Activated CD4-positive, alpha-beta T cell treated with anti-CD3 and anti-CD28 coated beads, Interleukin-2, amount 50 U/mL, for 16 hours (primary cell): ENCODE data around the gene TBXA2R.
"Not testable (repeated sequence)": the region's sequence is repeated elsewhere in the genome, so short reads cannot be mapped to it uniquely, and the experiment has no call there.

Experiments used
- DNase-seq: peaks from one replicate; pipeline ENCODE4 v3.0.0-alpha.2; 2020

The TBXA2R gene

DNA sequence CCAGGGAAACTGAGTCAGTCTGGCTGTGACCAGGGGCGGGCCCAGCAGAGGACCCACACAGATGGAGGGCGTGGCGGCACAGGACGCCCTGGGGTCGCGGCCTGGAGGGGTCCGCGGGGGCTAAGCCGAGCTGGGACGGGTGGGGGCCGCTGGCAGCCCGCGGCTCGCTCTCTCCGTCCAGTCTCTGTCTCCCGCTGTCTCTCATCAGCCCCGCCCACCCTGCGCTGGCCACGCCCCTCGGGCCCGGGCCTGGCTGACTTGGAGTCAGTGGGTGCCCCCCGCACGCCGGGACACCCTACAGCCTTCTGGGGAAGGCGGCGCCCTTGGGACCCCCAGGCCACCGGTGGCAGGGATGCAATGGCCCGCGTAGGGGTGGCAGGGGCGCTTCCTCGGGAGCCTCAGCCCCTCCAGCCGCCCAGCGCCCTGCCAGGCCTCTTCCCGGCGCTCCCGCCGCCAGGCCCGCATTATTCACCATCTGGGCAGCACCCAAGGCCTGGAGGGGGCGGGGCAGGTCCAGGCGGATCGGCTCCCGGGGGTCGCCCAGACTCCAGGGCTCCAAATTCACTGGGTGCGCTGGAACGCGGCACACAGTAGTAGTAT lies at the start of gene TBXA2R:
Gene TBXA2R, minus strand, starts transcription at position 186 of the 600 bp plus-strand sequence. CDS start 6,241 bp downstream, outside the sequence.
- DNase-seq = peak; percentile 31

DNA sequence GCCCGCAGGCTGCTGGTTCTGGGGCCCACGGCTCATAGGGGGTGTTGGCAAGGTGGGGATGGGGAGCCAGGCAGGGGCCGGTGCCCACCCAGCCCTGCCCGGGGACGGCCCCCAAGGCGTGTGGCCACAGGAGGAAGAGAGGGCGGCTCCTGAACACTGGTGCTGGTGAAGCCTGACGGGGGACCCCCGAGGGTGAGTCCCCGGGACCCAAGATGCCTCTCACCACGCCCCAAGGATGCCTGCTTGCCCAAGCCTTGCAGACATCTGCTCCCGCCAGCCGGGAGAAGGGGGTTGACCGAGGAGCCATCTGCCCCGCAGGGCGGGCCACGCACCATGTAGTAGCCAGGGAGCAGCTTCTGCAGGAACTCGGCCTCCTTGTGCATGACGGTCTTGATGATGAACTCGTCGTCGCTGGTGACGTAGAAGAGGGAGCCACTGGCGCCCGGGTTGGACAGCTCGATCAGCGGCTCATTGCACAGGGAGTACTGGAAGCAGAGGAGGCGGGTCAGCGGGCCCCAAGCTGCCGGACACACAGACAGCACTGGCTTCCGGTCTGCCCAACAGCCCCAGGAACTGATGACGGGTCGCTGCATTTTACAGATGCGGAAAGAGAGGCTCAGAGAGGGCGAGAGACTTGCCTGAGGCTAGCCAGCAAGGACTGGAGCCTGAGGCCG lies 49.5 kb upstream of the TBXA2R start:
- DNase-seq = no peak

DNA sequence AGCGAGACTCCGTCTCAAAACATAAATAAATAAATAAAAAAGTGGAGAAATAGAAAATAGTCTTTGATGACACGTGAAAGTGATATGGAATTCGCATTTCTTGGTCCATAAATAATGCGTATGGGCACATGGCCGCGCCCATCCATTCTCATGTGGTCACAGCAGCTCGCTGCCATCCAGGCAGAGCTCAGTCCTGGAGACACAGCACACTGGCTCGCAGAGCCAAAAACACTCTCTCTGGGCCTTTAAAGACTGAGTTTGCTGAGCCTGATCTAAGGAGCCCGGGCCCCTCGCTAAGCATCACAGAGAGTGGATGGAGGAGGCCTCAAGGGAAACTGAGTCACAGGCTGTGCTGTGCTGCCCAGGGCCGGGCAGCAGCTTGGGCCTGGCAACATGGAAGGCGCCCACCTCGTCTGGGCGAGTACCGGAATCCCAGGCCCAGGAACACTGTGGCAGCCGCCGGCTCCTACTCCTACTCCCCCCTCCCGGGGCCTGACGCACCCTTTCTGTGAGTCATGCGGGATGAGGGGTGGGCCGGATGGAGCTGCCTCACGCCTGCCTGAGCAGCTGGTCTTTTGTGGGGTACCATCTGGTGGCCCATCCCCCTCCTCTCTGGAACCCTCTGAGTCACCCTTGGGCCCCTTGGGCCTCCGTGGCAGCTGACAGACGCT lies 48.9 kb upstream of the TBXA2R start:
- DNase-seq = no peak

DNA sequence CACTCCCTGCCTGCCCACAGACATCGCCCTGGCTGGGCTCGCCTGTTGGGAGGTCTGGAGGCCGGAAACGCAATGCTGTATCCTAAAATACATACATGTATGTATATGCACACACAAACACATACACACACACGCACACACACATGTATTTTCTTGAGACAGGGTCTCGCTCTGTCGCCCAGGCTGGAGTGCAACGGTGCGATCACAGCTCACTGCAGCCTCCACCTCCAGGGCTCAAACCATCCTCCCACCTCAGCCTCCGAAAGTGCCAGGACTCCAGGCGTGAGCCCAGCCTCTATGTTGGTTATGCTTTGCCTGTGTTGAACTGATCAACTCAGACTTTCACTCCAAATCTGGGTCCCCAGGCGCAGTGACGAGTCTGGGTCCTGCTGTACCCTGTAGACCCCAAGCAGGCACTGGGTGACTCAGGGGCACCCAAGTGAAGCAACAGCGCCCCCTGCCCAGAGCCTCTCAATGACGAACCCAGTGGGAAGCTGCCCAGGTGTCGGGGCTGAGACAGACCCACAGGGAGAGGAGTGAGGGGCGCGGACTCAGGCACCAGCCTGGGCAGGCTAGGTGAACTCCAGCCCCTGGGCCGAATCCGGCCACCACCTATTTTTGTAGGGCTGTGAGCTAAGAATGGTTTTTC lies 47.3 kb upstream of the TBXA2R start:
- DNase-seq = no peak

DNA sequence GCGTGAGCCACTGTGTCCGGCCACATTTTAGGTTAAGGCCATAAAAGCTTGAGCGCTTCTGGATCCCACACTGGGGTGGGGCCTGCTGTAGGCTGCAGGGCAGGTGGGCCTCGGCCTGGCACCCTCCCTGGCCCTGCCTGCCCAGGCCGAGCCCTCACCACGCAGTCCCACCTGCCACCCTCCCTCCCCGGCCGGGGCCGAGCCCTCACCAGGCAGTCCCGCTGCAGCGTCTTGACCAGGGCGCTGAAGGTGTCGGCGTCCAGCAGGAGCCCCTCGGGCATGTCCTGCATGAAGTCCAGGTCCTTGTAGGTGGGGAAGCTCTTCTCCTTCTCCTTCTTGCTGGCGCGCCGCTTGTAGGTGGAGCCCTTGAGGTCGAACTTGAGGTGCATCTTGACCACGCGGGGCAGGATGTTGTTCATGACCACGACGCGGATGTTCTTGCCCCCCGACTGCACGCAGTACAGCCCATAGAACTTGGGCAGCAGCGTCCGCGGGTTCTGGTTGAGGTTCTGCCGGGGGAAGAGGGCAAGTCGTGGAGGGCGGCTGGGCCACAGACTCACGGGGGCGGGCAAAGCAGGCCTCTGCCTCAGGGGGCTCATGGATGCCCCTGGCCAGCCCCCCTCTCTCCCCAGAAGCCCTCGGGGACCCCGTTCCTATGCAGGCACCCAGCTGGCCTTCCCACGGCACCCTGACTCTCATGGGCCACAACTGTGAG lies 46.6 kb upstream of the TBXA2R start:
- no peak for DNase-seq

DNA sequence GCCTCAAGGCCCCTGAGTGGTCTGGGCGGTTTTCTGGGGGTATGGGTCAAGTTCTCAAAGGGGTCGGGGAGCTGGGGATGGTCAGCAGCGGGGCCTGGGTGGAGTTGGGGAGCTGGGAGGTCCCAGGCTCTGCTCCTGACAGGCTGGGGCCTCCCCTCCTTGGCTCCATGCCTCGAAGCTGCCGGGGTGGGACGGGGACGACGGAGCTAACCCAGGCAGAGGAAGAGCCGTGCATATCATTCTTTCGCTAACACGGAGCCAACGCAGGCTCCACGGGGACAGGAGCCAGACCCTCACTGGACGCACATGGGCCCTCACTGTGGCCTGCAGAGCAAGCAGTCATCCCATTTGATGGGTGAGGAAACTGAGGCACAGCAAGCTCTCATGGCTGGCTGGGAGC lies 45.7 kb upstream of the TBXA2R start:
- no peak for DNase-seq

DNA sequence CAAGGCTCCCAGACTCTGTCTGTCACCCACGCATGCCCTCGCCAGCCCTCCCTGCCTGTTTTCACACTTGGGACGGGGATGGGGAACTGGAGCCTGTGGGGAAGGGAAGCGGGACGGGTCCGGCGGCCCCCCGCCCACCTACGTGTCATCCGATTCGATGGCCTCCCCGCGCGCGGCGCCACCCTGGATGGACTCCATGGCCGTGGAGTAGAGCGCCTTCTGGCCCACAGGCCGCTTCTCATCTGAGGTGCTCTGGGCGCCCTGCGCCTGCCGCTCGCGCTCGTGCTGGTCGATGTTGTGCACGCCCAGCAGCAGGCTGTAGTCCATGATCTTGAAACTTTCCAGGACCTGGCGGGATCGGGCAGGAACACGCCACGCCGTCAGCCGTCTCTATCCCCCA lies 45.0 kb upstream of the TBXA2R start:
- no peak for DNase-seq

DNA sequence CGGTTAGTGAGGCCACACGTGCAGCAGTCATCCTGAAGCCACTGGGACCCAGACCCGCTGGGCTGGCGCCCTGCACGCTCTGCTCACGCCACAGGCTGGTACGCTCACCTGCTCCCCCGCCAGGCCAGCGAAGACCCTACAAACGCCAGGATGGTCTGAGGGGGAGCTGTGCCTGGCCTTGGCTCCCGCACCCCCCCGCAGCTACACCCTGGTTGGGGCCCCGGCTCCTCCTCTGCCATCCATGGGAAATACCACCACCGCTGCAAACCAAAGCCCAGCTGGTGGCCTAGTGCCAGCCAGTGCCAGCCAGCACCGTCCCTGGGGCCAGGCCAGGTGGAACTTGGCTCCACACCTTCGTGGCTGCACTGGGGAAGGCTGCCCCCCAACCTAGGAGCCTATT lies 43.2 kb upstream of the TBXA2R start:
- no peak for DNase-seq

DNA sequence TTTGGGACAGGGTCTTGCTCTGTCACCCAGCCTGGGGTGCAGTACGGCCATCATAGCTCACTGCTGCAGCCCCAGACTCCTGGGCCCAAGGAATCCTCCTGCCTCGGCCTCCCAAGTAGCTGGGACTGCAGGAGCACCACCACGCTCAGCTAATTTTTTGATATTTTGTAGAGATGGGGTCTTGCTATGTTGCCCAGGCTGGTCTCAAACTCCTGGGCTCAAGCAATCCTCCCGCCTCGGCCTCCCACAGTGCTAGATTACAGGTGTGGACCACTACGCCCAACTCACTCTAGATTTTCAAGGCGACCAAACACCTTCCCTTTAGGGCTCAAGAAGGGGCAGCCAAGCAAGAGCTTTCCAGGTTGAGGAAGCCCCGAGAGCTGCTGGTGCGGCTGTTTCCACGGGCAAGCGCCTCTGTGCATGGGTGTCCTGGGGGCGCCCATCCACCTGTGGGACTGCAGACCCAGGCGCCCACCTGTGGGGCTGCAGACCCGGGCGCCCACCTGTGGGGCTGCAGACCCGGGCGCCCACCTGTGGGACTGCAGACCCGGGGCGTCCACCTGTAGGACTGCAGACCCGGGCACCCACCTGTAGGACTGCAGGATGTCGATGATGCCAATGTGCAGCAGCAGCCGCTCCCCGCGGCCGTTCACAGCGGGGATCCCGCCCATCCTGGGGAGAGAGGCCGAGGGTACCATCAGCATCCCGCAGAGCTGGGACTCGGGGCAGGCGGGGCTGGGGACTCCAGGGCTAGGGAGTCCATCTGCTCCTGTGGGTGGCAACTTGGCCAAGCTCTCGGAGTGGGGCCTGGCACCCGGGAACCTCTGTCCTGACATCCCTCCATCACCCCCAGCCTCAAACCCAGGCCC lies 41.6 kb upstream of the TBXA2R start:
- no peak for DNase-seq

DNA sequence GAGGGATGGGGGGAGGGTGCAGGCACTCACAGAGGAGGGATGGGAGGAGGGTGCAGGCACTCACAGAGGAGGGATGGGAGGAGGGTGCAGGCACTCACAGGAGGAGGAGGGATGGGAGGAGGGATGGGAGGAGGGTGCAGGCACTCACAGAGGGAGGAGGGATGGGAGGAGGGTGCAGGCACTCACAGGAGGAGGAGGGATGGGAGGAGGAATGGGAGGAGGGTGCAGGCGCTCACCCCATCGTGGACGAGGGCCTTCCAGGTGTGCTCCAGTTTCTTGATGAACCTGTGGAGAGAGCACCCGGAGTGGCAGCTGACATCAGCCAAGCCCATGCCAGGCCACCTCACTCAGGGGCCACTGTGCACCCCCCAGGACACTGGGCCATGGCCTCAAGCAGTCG lies 40.4 kb upstream of the TBXA2R start:
- DNase-seq = not testable (repeated sequence)

DNA sequence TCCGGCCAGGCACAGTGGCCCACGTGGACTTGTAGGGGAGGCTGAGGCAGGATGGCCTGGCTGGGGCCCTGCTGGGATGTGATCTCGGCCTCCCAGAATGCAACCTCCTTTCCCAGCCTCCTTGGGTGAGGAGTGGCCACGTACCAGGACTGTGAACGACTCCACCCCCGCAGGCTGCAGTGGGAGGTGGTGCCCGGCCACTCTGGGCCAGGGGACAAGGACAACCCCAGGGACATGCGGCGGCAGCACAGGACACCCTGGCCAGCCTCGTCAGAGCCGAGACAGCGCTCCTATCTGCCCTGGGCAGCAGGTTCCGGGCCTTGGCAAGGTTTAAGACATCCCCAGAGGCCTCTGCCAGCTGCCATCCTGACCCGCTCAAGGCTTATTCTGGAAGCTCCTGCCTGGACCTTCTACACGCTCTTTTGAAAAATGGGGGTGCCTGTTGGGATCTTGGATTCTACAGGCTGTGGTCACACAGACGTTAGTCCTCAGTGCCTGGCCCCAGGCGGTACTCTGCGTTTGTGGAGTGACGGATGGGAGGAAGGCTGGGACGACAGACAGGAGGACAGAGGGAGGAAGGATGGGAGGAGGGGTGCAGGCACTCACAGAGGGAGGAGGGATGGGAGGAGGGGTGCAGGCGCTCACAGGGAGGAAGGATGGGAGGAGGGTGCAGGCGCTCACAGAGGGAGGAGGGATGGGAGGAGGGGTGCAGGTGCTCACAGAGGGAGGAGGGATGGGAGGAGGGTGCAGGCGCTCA lies 39.8 kb upstream of the TBXA2R start:
- no peak for DNase-seq

DNA sequence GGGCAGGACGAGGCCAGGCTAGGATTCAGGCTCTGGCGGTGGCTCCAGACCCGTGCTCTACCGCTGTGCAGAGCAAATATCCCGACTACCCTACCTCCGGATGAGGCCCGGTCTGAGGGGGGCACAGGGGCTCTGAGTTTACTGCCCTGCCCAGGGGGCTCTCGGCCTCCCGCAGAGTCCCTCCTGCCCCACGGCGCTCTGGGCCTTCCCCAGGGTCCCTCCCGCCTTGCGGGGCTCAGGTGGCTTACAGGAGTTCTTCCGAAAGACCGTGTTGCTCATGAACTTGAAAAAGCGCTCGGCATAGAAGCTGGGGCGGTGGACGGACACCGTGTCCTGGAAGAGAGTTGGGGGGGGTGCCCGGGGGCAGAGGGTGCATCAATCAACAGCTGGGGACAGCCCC lies 39.1 kb upstream of the TBXA2R start:
- DNase-seq = no peak

DNA sequence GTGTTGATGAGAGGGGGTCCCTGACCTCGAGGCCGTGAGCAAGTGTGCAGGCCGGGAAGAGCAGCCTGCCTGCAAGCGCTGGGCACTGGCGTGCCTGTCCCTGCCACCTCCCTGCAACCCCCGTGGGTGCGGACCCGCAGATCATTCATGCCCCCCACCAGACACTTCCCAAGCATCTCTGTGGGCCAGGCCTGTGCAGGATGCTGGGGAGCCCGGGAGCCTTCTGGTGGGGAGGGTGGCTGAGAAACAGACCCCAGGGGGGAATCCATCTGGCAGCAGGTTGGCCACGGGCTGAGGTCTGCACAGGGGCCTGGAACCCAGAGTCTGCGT lies 38.4 kb upstream of the TBXA2R start:
- DNase-seq = no peak

DNA sequence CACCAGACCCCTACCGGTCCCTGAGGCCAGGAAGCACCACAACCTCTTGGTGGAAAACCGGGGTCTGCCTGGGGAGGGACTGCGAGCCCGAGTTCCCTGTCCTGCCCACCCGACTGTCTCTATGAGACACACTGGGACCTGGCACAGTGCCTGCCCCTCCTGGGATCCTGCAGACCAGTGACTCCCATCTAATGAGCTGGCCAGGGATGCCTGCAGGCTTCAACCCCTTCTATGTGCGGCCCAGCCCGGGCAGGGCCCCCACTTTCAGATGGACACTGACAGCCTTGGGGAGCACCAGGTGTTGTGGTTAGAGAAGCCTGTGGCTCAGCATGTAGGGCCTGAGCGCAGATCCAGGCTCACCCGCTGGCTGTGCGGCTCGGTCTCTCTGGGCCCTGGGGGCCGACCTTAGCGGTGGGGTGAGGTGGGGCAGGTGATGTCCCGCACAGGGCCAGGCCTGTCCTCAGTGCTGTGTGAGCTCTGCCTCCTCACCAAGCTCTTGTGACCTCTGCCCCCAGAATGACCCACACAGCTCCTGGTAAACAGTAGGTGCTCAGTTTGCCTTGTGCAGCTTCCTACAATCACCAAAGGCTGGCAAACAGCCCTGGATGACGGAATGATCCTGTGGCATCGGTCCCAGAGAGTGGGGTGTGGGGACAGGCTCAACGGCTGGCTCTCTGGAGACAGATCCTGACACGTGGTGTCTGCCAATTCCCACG lies 37.8 kb upstream of the TBXA2R start:
- DNase-seq = no peak

DNA sequence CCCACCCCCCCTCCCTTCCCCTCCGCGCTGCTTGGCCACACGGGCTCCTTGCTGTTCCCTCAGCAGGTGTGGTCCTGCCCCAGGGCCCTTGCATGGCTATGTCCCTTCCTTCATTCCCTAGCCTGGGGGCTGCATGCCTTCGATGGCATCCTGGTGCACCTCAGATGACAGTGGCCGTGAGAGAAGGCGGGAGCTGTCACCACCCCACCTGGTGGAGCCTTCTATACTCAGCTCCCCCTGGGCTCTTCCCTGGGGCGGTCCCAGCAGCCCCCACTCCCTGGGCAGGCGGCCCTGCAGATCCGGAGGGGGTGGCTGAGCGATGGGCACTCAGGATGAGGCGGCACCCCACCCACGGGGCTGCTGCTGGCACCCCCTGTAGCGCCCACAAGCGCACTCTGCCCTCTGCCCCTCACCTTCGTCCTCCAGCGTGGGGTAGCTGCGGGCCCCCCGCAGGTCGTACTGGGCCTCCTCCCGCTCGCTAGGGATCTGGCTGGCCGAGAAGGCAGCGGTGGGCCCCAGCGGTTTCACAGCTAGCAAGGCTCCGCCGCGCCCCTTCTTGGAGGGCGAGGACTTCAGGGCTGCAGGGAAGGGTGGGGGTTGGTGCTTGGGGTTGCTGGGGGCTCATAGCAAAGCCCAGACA lies 37.1 kb upstream of the TBXA2R start:
- no peak for DNase-seq

DNA sequence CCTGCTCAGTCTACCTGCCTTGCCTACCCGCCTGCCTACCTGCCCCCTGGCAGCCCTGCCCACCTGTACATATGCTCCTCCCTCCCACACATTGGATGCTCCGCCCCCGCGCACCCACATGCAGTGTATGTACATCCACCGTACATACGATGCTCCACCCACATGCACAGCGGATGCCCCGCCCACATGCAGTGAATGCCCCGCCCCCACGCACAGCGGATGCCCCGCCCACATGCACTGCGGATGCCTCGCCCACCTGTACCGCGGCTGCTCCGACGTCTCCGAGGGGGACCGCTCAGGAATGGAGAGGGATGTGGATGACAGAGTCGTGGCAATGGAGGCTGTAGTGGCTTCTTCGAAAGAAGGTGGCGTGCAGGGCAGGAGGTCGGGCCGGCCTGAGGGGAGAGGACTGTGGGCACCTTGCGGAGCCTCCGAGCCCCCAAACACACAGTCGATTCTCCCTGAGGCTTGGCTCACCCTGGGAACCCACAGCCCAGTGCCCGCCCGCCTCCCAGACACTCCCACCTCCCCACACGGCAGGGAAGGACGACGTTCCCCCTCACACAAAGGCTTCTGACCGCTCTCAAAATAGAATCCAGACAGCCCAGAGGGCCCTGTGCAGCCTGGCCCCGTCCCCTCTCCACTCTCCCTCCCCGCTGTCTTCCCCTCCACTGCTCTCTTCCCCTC lies 36.5 kb upstream of the TBXA2R start:
- peak; percentile 18 for DNase-seq

DNA sequence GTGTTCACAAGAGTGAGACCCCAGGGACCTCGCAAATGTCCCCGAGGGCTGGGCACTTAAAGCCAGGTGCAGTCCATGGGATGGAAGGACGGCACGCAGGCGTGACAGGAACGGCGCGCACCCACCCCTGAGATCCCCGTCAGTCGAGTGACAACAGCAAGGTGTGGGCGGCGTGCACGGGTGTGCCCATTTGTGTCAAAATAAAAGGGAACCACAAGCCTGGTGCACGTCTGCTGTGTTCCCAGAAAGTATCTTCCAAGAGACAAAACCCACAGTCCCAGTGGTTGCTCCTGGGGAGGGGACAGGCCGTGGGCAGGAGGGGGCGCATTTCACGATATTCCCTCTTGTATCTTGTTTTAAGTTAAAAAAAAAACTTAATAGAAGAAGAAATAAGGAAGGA lies 35.6 kb upstream of the TBXA2R start:
- no peak for DNase-seq

DNA sequence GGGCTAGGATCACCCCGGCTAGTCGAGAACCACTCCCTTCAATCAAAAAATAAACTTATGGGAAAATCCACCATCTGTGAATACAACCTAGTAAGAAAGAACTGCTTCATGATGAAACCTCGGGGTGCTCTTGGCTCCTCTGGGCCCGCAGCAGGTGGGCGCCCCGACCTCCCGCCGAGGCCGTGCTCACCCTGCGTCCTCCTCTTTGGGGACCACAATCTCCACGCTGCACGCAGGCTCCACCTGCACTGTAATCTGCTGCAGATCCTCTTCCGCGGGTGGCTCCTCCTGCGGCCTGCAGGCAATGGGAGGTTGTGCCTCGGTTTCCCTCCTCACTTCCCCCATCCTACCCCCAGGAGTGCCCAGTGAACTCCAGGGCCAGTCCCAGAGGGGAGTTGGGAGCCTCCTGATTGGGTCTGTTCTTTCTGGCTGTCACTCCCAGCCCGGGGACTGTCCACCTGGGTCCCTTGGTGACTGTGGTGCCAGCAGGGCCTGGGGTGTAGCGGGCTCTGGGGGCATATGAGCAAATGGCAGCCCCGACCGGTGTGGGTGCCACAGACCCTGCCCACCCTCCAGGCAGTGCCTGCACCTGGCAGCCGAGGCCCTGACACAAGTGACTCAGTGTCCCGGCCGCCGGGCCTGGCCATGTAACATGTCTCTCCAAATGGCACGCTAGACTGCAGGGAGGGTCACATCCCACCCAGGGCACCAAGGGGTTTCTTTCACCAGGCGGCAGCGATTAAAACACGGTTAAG lies 35.0 kb upstream of the TBXA2R start:
- DNase-seq = no peak

DNA sequence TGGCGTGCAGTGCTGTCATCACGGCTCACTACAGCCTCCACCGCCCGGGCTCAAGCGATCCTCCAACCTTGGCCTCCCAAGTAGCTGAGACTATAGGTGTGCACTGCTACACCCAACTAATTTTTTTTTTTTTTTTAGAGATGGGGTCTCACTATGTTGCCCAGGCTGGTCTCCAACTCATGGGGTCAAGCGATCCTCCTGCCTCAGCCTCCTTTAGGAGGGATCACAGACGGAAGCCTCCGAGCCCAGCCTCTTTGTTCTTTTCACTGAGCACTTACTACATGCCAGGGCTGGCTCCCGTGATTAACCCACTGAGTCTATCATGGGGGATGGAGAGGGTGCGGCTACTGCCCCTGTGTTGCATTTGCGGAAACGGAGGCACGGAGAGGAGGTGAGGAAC lies 32.8 kb upstream of the TBXA2R start:
- DNase-seq = no peak
